ENCODE results near the gene KLHDC9.

GRCh38 chr1:161089251-161089924, 8.8 kb upstream of the KLHDC9 start, which contains the start of gene NECTIN4:
- TF ChIP-seq, protein P1, sequence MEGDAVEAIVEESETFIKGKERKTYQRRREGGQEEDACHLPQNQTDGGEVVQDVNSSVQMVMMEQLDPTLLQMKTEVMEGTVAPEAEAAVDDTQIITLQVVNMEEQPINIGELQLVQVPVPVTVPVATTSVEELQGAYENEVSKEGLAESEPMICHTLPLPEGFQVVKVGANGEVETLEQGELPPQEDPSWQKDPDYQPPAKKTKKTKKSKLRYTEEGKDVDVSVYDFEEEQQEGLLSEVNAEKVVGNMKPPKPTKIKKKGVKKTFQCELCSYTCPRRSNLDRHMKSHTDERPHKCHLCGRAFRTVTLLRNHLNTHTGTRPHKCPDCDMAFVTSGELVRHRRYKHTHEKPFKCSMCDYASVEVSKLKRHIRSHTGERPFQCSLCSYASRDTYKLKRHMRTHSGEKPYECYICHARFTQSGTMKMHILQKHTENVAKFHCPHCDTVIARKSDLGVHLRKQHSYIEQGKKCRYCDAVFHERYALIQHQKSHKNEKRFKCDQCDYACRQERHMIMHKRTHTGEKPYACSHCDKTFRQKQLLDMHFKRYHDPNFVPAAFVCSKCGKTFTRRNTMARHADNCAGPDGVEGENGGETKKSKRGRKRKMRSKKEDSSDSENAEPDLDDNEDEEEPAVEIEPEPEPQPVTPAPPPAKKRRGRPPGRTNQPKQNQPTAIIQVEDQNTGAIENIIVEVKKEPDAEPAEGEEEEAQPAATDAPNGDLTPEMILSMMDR (conservative IDR thresholded peaks at IDR 0.05 in 1 of 2, IDR thresholded peaks at IDR 0.05 in 1 of 2; ENCODE audit: low read depth in 1 of 2, low read length in 2 of 2), result no peak
- TF ChIP-seq EZH2 (IDR thresholded peaks at IDR 0.05; ENCODE audit: low read length, missing control alignments), result no peak

Data from fibroblast of lung (primary cell).